NCI-H345 treated with DMSO at 0.1 percent for 48 hours (cell line): ENCODE measurements around the gene HUNK.
"Not testable (repeated sequence)": the region's sequence is repeated elsewhere in the genome, so short reads cannot be mapped to it uniquely, and the experiment has no call there.

Experiments used
- DNase-seq: peaks from one replicate; lab custom pipeline; 2025; ENCODE audit not compliant: unreplicated experiment; lab: John Stamatoyannopoulos, UW

The HUNK gene

DNA sequence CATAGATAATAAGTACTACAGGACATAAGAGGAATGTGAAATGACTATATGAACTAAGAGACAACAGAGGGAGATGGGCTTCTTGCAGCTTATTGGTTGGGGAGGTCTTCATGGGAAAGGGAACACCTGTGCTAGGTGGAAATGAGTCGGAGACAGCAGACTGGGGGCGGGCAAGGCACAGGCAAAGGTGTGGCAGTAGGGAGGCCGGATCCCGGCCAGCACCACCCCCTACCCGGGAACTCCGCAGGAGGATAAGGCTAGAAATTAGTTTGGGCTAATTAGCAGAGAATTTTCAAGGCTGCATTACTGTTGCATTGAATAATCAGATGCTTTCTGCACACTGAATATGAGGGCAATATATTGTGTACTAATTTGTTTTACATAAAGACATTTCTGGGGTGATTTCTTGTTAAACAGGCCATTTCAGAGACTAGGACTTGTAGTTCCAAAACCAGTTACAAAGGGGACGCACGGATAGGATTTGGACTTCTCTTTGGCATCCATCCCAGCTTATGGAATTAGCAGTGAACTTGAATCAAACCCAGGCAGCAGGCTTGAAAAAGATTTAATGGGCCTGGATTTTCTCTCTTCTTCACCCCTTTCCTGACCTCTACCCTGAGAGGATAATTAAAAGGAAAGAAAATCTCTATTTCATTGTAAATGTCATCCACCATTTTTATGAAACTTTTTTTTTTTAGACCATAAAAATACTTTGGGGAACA lies 2.2 kb upstream of the HUNK start:
- no peak for DNase-seq

DNA sequence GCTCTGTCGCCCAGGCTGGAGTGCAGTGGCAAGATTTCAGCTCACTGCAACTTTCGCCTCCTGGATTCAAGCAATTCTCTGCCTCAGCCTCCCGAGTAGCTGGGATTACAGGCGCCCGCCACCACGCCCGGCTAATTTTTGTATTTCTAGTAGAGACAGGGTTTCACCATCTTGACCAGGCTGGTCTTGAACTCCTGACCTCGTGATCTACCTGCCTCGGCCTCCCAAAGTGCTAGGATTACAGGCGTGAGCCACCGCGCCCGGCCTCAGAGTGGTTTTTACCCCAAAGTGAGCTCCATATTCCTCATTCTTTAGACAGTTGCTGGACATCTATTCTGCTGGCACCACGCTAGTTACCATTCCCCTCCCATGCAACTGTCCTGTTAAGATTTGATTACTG lies 1.4 kb upstream of the HUNK start:
- DNase-seq = not testable (repeated sequence)

DNA sequence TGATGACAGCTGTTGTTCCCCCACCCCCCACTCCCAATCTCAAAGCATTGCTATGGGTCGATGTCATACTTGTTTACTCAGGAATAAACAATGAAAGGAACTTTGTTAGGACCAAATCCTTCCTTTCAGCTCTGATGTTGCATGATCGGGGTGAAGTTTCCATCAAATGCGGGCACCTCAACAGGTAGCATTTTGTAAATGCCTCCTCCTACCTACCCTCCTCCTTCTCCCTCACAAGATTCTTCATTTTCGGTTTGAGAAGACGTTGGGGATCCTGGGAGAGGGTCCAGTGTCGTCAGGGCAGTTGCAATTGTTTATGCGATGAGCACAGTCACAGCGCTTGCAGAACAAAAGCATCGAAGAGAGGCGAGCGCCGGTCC lies 758 bp upstream of the HUNK start:
- DNase-seq = no peak

DNA sequence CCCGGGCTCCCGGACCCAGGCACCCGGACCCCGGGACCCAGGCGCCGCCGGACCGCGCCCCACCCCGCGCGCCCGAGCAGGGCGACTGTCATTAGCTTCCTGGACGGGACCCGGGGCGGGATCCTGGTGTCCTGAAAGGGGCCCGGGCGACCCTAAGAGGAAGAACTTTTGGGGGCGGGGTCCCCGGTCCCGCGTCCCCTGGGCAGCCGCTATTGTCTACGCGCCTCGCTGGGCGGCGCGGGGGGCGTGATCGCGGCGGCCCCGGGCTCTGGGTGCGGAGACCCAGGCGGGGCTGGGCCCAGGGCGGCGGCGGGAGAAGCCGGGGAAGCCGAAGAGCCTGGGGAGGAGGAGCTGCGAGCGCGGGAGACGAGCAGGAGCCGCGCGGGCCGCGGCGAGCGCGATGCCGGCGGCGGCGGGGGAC lies 465 bp downstream of the HUNK start:
- no peak for DNase-seq

DNA sequence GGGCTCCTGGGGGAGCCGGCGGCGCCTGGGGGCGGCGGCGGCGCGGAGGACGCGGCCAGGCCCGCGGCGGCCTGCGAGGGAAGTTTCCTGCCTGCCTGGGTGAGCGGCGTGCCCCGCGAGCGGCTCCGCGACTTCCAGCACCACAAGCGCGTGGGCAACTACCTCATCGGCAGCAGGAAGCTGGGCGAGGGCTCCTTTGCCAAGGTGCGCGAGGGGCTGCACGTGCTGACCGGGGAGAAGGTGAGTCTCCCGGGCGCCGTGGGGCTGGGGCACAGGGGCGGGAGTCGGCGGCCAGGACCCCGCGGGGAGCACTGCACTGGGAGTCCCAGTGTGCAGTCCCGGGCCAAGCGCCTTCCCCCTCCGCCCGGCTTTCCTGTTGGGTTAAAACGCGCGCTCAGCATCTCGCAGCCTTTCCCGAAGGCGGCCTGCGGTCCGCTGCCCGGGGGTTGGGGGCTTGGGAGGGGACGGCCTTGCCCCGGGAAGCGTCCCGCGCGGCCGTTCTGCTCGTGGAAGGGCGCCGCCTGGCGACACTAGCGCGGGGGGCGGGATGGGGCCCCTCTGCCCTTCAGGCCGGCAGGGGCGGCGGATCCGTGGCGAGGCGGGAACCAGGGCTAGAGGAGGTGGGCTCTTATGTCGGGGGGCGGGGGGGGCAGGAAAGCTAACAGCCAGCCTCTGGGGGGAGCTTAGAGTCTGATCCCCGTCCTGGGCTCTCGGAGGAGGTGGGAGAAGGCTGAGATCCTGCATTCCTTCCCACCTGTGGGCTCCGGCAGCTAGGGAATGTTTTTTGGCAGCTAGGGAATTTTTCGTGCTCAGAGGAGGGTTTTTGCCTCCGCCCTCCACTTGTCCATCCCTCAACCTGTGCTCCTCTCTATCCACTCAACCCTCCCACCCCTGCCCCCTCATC lies 1.1 kb downstream of the HUNK start:
- DNase-seq = peak; percentile 31

DNA sequence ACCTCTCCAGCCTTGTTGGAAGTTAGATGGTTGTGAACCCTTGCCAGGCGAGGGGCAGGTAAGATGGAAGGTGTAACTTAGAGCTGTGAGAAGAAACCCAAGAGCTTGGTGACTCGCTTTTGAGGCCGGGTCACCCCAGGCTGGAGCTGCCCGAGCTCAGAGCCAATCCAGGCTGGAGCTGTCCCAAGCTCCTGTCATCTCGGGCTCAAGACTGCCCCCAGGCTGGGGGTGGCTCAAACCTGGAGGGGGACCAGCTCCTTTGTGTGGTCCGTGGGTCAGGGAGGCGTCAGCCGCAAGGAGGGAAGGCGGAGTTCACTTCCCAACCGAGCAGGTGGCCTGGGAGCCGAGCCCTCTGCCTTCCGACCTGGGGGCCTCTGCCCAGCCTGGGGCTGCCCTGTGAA lies 2.0 kb downstream of the HUNK start:
- DNase-seq = no peak

DNA sequence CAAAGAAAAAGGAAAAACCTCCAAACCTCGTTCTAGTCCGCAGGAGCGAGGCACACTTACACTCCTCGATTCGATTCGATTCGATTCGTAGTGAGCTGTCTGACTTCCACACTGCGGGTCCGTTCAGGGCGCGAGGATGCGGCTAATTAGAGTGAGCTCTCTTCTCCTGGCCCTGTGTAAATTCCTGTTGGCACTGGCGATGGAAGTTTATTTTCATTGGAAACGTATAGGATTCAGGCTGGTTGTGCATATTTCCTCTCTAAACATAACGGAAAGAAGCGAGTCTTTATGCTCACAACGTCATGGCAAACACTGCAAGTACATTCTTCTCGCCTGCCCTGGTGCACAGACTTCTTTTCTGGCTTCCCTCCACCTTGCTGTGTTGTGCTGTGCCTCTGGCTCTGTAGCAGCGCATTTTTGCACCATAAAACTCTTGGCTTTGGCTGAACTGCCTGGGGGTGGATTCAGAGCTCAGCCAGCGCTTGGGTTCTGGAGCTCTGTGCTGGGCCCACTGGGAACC lies 2.7 kb downstream of the HUNK start:
- no peak for DNase-seq

DNA sequence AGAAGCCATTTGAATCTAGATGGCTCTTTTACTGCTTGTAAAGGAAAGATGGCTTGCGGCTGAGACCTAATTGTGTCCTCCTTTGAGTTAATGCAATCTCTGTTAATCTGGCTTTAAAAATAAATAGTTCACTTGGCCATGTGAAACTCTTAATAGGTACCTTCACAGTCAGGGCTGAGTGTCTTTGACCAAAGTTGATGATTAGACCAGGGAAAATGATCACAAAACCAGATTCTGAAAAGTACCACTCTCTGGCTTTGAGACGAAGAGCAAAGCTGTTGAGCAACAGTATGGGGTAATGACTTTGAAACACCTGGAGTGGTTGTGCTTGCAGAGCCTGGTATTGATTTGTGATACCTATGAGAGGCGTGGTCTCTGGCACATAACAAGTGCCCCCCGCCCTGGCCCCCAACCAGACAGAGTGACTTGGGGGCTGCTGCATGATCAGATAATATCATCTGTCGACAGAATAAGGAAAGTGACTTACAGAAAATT lies 4.7 kb downstream of the HUNK start:
- DNase-seq = no peak

DNA sequence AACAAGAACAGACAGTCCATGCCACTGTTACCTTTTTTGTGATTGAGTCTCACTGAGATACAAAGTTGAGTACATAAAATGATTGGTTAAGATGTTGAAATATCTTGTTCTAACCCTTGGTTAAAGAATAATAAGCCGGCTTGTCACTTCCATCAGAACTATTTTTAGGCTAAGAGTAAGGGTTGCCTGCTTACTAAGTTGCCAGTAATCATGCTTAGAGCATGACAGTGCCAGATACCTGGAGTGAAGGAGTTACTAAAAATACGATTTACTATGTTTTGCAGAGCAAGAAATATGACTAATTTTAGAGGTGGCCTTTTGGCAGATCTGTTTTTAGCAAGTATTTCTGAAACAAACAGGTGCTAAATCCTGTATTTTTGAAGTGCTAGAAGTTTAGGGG lies 6.0 kb downstream of the HUNK start:
- no peak for DNase-seq

DNA sequence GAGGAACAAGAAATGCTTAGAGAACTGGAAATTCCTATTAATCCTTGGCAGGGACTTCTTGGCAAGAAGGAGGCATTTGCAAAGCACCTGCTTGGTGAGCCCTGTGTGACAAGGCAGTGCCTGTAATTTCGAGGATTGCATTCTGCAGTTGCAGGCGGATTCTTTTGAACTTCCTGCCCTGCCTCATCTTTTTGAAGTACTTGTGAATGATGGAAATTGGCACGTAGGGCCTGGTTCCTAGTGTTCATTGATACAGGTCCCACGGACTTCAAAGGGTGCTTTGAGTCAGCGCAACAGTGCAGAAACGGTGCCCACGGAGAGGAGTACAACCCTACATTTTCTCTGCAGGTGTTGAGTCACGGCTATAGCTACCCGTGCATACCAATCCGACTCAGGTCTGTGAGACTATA lies 6.4 kb downstream of the HUNK start:
- no peak for DNase-seq

DNA sequence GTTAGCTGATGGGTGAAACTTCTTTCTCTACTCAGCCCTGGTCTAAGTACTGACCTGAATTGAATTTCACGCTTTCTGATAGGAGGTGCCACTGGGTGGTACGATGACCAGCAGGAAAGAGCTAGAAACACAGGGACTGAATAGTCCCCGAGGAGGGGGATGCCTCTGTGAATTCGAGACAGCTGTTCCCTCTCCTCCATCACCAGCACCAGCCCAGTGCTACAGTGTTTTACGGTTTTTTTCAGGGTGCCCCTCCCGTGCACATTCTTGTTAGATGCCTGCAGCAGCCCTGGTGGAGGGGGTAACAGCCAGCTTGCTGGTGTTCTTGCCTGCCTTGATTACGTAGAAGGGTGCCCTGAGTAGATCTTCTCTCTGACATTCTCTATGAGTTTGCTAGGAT lies 7.1 kb downstream of the HUNK start:
- no peak for DNase-seq

DNA sequence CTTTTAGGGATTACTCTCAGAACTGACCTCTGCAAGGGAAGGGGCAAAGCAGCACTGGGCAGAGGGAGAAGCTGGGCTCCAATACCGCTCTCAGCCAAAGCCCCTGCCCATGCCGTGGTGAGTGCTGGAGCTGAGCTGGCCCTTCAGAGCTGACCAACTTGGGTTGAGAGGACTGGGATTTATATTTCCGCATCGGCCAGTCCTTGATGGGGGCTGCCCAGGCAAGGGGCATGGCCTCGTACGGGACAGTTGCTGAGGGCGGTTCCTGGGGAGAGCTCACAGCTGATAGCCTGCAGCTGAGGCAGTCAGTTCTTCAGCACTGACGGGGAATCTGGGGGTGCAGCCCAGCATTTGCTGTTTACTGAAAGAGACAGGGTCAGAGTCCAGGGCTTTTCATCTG lies 8.0 kb downstream of the HUNK start:
- DNase-seq = no peak

DNA sequence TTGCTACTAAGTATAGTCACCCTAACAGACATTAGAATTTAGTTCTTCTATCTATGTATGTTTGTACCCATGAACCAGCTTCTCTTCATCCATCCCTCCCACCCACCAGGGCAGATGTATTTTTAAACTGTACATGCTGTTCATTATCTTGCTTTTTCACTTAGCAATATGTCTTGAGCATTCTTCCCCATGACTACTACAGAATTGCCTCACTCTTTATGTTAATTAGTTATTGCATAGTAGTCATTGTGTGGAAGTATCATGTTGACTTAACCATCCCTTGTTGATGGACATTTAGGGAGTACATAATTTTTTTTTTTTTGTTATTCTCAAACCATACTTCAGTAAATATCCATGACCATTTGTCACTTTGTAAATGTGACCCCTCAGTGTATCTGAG lies 9.9 kb downstream of the HUNK start:
- no peak for DNase-seq

DNA sequence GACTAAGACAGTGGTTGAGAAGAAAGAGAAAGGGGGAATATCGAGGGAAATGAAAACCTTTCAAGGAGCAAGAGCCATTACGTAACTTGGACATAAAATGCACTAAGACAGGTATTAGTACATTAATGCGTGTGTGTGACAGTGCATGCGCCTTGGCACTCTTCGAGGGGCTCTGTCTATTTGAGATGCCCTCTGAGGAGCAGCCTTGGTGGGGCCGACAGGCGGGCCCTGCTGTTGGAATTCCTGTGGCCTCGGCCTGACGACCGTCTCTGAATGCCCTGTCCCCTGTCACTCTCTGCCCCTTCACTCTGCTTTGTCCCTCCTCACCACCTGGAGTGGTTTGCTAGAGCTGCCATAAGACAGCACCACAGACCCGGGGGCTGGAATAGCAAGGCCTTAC lies 12.3 kb downstream of the HUNK start:
- DNase-seq = no peak

DNA sequence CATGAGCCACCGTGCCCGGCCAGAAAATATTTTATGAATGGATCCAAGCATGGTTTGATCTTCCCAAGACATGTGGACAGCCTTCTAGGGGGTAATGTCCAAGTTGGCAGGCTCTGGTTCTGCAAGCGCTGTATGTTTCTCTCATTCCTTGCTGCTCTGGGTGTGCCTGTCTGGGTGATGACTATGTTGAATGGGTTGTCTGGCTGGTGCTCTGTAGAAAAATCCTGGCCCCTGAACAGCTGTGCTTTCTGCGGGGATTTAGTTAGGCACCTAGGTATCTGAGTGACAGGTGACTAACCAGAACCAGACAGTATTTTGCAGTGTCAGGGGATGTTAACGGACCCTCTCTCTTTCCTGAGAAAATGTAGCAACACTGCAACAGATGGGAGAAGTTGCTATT lies 14.1 kb downstream of the HUNK start:
- no peak for DNase-seq

DNA sequence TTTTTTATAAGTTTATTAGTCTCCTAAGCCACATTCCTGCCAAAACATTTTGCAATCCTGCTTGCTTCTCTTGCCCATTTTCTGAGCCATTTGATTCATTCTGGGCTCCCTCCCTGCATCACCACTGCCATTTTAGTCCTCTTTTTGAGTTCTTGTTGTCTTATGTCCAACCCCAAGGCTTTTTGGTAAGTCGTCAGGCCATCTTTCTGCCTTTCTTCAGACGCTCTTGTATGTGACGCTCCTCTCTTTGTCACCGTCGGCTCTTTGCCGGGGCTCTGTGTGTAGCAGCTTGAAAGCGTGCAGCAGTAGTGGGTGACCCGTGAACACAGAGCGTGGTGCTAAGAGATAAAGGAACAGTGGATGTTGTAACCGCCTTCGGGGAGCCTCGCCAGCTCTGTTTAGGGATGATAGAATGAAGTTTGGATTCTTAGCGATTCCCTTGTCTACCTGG lies 14.6 kb downstream of the HUNK start:
- DNase-seq = no peak

DNA sequence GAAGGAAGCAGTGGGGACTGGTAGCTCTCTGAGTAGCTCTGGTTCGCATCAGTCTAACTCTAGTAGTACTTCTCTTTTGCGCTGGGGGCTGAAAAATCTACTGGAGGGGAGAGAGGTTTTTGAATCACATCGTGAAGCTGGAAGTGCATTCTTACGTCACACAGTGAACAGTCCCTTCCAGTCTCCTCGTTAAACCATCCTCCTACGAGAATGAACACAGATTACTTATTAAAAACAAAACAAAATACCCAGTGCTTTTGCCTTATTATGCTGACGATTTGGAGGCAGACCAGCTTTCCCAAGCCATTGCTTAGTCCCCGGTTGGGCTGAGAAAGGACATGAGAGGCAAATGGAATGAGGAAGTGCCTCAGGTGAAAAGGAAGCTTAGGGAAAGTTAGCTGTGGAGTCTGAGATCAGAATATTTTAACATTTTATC lies 16.1 kb downstream of the HUNK start:
- DNase-seq = no peak

DNA sequence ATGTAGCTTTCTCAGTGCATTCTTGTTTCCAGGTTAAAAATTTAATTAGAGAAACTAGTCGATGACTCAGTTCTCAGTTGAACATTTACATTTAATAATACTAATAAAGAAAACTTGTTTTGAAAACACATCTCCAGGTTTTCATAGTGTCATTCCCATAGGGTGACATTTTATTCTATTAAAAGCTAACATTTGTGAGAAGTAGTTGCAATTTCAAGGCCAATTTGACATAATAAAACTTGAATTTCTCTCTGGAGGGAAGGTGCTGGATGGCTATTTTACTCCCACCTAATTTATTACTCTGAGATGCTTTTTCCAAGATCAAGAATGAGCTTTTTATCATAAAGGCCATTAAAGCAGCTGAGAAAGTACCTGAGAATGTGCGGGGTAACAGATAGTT lies 16.6 kb downstream of the HUNK start:
- DNase-seq = no peak

DNA sequence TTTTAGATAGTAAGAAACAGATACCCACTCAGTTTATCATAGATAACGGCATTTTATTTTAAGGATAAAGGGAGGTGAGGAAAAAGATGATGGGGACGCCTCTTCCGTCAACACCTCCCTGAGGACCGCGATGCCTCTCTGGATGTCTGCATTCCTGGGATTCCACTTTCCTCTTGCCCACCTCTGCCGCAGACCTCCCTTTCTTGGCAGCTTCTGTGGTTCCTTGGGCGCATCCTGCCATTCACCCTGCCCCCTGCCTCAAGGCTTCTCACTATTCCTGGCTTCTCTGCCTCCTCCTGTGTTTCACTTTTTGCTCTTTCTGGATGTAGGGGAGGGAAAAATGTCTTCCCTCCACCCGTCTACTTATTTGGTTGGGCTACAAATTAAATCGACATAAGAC lies 19.9 kb downstream of the HUNK start:
- no peak for DNase-seq

DNA sequence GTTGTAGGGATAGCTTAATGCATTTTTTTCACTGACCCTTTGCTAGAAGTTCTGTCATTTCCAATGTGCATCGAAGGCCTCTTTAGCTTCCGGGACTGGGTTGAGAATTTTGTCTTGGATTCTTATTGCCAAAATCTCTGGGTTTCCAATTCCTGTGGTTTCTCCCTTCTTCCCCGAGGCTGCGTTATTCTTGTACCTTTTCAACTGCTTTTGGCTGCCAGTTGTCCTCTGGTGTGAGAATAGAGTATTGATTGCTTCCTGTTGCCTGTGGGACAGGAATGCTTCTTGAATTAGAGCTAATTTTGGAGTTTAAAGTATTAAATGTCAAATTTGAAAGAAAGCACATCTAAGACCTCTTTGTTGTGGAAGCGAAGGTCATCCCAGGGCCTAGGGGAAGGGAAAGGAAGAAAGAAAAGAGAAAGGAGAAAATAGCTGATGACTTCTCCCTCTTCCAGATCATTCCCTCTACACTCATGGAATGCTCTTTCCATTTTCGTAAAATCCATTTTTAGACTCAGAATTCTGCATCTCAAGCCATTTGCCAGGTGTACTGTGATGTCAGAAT lies 21.1 kb downstream of the HUNK start:
- no peak for DNase-seq

DNA sequence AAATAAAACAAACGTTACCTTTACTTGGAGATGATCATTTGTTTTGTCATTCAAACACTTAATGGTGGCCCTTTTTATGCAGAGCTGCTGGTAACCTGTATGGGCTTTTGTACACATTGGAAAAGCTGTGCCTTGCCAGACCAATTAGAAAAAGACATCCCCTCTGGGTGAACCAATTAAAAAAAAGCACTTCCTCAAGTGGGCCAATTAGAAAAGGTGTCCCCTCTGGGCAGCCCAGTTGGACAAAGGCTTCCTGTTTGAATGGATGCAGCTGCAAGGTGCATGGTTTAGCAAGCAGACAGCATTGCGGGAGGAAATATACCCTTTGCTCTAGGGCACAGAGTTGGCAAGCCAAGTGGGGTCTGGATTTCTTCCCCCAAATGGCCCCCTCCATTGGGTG lies 21.6 kb downstream of the HUNK start:
- DNase-seq = no peak
